GM19193 (cell line): ENCODE data around the gene SIK2.

ENCODE experiments used
- POLR2A ChIP-seq: IDR thresholded peaks from 4 replicates; pipeline ENCODE4 v1.6.1; 2011; ENCODE audit not compliant: insufficient read depth, insufficient read length; ENCODE audit errors: extremely low read depth

The SIK2 gene

DNA sequence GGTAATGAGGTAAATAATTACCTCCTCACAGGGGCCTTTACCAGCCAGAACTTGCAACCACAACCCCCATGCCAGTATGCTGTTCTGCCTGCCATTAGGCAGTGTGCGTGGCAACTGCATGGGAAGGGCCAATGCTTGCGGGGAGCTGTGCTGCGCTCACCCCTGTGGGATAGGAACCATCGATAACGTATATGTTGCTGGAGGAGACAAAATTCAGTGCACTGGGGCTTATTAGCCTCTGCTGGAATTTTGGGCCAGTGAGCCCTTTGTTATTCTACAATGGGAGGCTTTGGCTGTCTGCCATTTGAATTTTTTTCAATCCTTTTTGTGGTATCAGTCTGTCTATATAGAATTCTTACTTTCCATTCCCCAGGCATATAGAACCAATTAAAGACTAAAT is 116.6 kb downstream of the SIK2 start:
- no peak for TF ChIP-seq POLR2A

DNA sequence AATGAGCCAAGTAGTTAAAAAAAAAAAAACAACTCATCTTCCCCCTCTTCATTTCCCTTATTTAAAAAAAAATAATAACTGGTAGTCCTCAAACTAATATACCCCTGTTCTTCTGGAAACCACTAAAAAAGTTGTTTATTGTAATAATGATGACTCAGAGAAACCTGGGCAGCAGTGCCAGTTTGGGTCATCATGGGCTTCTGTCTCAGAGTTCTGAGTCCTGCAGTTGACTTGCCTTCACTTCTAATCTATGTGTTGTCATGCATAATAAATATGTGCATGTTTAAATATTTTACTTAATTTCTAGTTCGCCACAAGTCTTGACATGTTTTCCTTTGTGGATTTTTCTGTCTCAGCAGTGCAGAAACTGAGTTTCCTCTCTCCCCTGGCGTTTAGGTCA is 117.1 kb downstream of the SIK2 start:
- TF ChIP-seq POLR2A = no peak

DNA sequence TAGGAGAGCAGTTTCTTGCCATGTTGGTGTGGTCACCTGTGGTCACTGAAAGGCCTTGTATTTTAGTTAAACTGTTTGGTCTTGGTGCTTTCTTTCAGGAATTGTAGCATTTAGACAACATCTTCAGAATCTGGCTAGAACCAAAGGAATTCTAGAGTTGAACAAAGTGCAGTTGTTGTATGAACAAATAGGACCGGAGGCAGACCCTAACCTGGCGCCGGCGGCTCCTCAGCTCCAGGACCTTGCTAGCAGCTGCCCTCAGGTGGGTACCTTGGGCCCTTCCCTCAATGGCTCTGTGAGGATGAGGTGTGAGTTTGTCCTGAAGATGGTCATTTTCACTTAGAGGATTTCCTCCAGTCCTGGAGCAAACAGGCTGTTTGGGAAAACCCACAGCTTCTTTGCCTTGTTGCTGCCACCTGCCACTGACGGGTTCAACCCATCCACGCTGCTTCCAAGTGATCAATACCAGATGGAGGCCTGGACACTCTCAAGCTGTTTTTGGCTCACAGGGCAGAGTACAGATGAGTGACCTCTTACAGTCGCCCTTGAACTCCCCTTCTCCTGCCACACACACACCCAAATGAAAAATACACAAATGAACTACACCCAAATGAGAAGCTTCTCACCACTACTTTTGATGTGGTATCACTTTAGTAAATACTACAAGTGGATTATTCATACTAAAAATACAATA is 118.7 kb downstream of the SIK2 start:
- no peak for TF ChIP-seq POLR2A

GRCh38 chr11:111722501-111722900 is 120.3 kb downstream of the SIK2 start:
- TF ChIP-seq POLR2A = no peak

GRCh38 chr11:111723595-111723994 is 121.3 kb downstream of the SIK2 start:
- TF ChIP-seq POLR2A = no peak

DNA sequence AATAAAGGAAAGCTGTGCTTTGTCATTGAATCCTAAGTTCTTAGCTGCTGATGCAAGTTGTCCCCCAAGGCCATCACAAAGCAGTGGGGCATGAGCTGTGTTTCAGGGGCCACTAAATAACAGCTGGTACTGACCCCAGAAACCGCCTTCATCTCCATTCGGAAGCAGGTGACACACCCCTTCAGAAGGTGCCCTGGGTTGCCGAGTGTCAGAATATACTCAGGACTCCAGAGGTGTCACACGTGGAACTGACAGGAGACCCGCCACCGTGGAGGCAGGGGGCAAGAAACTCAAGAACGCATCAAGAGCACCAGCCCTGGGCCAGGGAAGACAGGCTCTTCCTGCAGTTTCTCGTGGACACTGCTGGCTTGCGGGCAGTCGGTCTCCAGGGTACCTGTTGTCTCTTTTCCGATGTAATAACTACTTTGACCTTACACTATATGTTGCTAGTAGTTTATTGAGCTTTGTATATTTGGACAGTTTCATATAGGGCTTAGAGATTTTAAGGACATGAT is 122.4 kb downstream of the SIK2 start:
- no peak for TF ChIP-seq POLR2A

- TF ChIP-seq POLR2A = no peak
These were observed 123.4 kb downstream of the SIK2 start for GRCh38 chr11:111725621-111726020.

- no peak for TF ChIP-seq POLR2A
These were observed 124.1 kb downstream of the SIK2 start for GRCh38 chr11:111726301-111726713.

- TF ChIP-seq POLR2A = no peak
These were observed 125.2 kb downstream of the SIK2 start for GRCh38 chr11:111727431-111727830.

DNA sequence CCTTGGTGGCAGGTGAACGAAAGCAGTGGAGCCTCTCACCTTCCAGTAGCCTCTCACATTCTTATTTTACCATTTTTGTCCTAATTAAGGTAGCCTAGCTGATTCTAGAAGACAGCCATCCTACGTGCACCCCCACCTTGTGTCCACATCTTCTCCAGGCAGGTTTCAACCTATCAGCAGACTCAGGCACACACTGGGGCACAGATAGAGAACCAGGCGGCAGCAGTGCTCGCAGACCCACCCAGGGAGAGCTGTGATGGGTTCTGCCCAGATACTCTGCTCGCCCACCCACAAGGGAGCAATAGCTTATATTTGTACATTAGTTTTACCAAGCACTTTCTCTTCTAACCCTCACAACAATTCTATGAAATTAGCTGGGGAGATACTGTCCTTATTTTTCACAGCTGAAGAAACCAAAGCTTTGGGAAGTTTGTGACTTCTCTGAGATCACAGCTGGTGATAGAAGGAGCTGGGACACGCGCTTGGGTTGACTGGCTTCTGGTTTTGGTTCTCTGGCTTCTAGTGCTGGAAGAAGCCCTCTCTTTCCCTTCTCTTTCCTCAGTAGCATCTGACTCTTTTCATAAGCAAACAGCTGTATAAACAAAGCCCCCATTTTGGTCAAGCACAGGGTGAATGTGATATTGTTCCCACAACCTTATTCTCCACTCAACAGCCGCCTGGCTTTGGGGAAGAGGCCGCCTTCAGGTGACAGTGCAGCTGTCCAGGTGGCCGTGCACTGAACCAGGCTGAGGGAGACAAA is 127.0 kb downstream of the SIK2 start:
- no peak for TF ChIP-seq POLR2A

GRCh38 chr11:111729831-111730311 is 127.6 kb downstream of the SIK2 start:
- no peak for TF ChIP-seq POLR2A

- no peak for TF ChIP-seq POLR2A
These were observed 128.8 kb downstream of the SIK2 start for GRCh38 chr11:111730871-111731591.

DNA sequence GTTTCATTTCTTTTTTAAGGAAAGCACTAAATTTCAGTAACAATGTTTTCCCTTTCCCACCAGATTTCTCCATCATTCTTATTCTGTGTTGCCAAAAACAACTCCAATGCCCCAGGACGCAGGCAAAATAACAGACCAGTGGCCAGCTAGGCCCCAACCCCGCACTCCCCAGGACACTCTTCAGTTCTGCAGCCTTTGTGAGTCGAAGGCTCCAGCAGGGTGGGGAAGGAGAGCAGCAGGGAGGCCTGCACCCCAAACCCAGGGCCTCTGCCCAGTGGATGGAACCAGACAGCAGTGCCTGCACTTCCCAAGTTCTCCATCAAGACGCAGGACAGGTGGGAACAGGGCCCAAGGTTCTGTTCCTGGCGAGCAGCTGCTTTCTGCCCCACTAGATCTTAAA is 129.6 kb downstream of the SIK2 start:
- TF ChIP-seq POLR2A = no peak

- no peak for TF ChIP-seq POLR2A
These were observed 130.8 kb downstream of the SIK2 start for GRCh38 chr11:111733016-111733415.

GRCh38 chr11:111733611-111734088 is 131.4 kb downstream of the SIK2 start:
- no peak for TF ChIP-seq POLR2A
